NCI-H1436 (cell line): ENCODE measurements around the gene TYW1.
A peak's percentile ranks its signal among the peaks of the same experiment; 100 is the strongest.
"Not testable (repeated sequence)": the region's sequence is repeated elsewhere in the genome, so short reads cannot be mapped to it uniquely, and the experiment has no call there.

Source experiments
- DNase-seq: peaks from one replicate; lab custom pipeline; 2025; lab: John Stamatoyannopoulos, UW

The TYW1 gene

GRCh38 chr7:67130766-67131165 lies 134.1 kb downstream of the TYW1 start:
- DNase-seq: peak; percentile 84

- not testable (repeated sequence) for DNase-seq
These were observed 138.3 kb downstream of the TYW1 start for GRCh38 chr7:67134912-67135311.

GRCh38 chr7:67135617-67136486 lies 139.2 kb downstream of the TYW1 start:
- not testable (repeated sequence) for DNase-seq

GRCh38 chr7:67137489-67137888 lies 140.9 kb downstream of the TYW1 start:
- not testable (repeated sequence) for DNase-seq

- not testable (repeated sequence) for DNase-seq
These were observed 143.2 kb downstream of the TYW1 start for GRCh38 chr7:67139876-67140275.

GRCh38 chr7:67141001-67141400 lies 144.4 kb downstream of the TYW1 start:
- not testable (repeated sequence) for DNase-seq

GRCh38 chr7:67143091-67143786 lies 146.6 kb downstream of the TYW1 start:
- not testable (repeated sequence) for DNase-seq

- not testable (repeated sequence) for DNase-seq
These were observed 149.1 kb downstream of the TYW1 start for GRCh38 chr7:67145581-67146193.

- not testable (repeated sequence) for DNase-seq
These were observed 152.5 kb downstream of the TYW1 start for GRCh38 chr7:67149131-67149530.

- not testable (repeated sequence) for DNase-seq
These were observed 157.7 kb downstream of the TYW1 start for GRCh38 chr7:67154374-67154773.

GRCh38 chr7:67156064-67156463 lies 159.4 kb downstream of the TYW1 start:
- DNase-seq: not testable (repeated sequence)

GRCh38 chr7:67163285-67163684 lies 166.7 kb downstream of the TYW1 start:
- DNase-seq: not testable (repeated sequence)

GRCh38 chr7:67171151-67171550 lies 174.5 kb downstream of the TYW1 start:
- DNase-seq: not testable (repeated sequence)

GRCh38 chr7:67176730-67177129 lies 180.1 kb downstream of the TYW1 start:
- not testable (repeated sequence) for DNase-seq

- not testable (repeated sequence) for DNase-seq
These were observed 182.5 kb downstream of the TYW1 start for GRCh38 chr7:67178915-67179688.

GRCh38 chr7:67182956-67183750 lies 186.5 kb downstream of the TYW1 start:
- DNase-seq: not testable (repeated sequence)

- DNase-seq: not testable (repeated sequence)
These were observed 188.5 kb downstream of the TYW1 start for GRCh38 chr7:67184912-67185659.

- DNase-seq: not testable (repeated sequence)
These were observed 189.1 kb downstream of the TYW1 start for GRCh38 chr7:67185660-67186129.

GRCh38 chr7:67189160-67189559 lies 192.5 kb downstream of the TYW1 start:
- not testable (repeated sequence) for DNase-seq
